Measurements from ENCODE around the gene GGPS1. TPM values are rescaled to one million over a fixed set of nuclear protein-coding genes. Genes with fewer than 3 reads are reported as not detected.

The GGPS1 gene
- total RNA-seq, 1 donor from 2014 or later = 39.1 TPM

GRCh38 chr1:235297579-235297978, 30.8 kb upstream of the GGPS1 start:
- FAIRE-seq (no peak), DNase-seq (ENCODE audit: low read depth) (peak; percentile 66)
- Mint-ChIP-seq H3K4me3 (ENCODE audit: unreplicated experiment) (no peak overlapping the region), H3K9me3 (ENCODE audit: unreplicated experiment) (peaks cover 3% of the 10 kb centered on the region), H3K27me3 (ENCODE audit: low read depth, unreplicated experiment) (no peaks in the 10 kb centered on the region), H3K4me1 (ENCODE audit: low read depth, unreplicated experiment) (peaks cover 22% of the 10 kb centered on the region), H3K27ac (ENCODE audit: unreplicated experiment) (peak overlapping the region; percentile 30), H3K36me3 (ENCODE audit: low read depth, unreplicated experiment) (peaks cover 4% of the 10 kb centered on the region)
- Histone ChIP-seq H3K9me3 (ENCODE audit: insufficient read depth, low read depth, low read length) (no peaks in the 10 kb centered on the region), H3K4me1 (ENCODE audit: insufficient read depth, low read length) (peaks cover 3% of the 10 kb centered on the region), H3K27ac (ENCODE audit: low read depth, low read length) (no peak overlapping the region), H2AFZ (ENCODE audit: low read depth, low read length) (no peak overlapping the region), H3K4me2 (ENCODE audit: low read length) (no peak overlapping the region), H3K79me2 (ENCODE audit: insufficient read depth, low read length) (peaks cover 96% of the 10 kb centered on the region), H3K27me3 (ENCODE audit: insufficient read depth, low read length) (no peaks in the 10 kb centered on the region), H3K4me3 (ENCODE audit: insufficient read depth, low read depth, low read length) (no peak overlapping the region), H3K36me3 (ENCODE audit: insufficient read depth, low read length) (no peaks in the 10 kb centered on the region), H4K20me1 (ENCODE audit: insufficient read depth, low read length) (peaks cover 87% of the 10 kb centered on the region), H3K9ac (ENCODE audit: low read length) (no peak overlapping the region)
- TF ChIP-seq, protein P1, sequence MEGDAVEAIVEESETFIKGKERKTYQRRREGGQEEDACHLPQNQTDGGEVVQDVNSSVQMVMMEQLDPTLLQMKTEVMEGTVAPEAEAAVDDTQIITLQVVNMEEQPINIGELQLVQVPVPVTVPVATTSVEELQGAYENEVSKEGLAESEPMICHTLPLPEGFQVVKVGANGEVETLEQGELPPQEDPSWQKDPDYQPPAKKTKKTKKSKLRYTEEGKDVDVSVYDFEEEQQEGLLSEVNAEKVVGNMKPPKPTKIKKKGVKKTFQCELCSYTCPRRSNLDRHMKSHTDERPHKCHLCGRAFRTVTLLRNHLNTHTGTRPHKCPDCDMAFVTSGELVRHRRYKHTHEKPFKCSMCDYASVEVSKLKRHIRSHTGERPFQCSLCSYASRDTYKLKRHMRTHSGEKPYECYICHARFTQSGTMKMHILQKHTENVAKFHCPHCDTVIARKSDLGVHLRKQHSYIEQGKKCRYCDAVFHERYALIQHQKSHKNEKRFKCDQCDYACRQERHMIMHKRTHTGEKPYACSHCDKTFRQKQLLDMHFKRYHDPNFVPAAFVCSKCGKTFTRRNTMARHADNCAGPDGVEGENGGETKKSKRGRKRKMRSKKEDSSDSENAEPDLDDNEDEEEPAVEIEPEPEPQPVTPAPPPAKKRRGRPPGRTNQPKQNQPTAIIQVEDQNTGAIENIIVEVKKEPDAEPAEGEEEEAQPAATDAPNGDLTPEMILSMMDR (IDR thresholded peaks at IDR 0.05; ENCODE audit: insufficient read depth, low read depth, low read length) = no peak
- TF ChIP-seq EZH2 (IDR thresholded peaks at IDR 0.05; ENCODE audit: insufficient read depth, low read length) = no peak

DNA sequence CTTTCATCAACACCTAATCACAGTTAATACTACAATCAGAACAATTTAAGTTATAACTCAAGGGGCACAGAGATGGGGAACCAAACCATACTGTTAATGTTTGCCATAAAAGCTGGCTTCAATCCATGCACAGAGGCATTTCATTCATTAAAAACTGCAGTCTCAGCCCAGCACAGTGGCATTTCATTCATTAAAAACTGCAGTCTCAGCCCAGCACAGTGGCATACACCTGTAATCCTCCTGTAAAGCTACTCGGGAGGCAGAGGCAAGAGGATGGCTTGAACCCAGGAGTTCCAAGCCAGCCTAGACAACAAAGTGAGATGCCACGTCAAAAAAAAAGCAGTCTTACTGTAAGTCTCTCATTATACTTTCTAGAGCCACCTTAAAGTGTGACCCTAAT, 29.6 kb upstream of the GGPS1 start:
- Histone ChIP-seq H3K27ac (ENCODE audit: low read depth, low read length) (no peak overlapping the region), H3K36me3 (ENCODE audit: insufficient read depth, low read length) (no peaks in the 10 kb centered on the region), H3K9ac (ENCODE audit: low read length) (no peak overlapping the region), H3K27me3 (ENCODE audit: insufficient read depth, low read length) (no peaks in the 10 kb centered on the region), H4K20me1 (ENCODE audit: insufficient read depth, low read length) (peaks cover 87% of the 10 kb centered on the region), H3K9me3 (ENCODE audit: insufficient read depth, low read depth, low read length) (no peaks in the 10 kb centered on the region), H3K4me1 (ENCODE audit: insufficient read depth, low read length) (peaks cover 3% of the 10 kb centered on the region), H3K79me2 (ENCODE audit: insufficient read depth, low read length) (peaks cover 96% of the 10 kb centered on the region), H2AFZ (ENCODE audit: low read depth, low read length) (no peak overlapping the region), H3K4me3 (ENCODE audit: insufficient read depth, low read depth, low read length) (no peak overlapping the region), H3K4me2 (ENCODE audit: low read length) (no peak overlapping the region)
- no peak for FAIRE-seq
- H3K36me3 Mint-ChIP-seq (ENCODE audit: low read depth, unreplicated experiment) = peaks cover 4% of the 10 kb centered on the region
- DNase-seq (ENCODE audit: low read depth) = no peak
- TF ChIP-seq EZH2 (IDR thresholded peaks at IDR 0.05; ENCODE audit: insufficient read depth, low read length) = no peak
- H3K9me3 Mint-ChIP-seq (ENCODE audit: unreplicated experiment) = peaks cover 3% of the 10 kb centered on the region
- peaks cover 17% of the 10 kb centered on the region for H3K4me1 Mint-ChIP-seq (ENCODE audit: low read depth, unreplicated experiment)
- no peaks in the 10 kb centered on the region for H3K27me3 Mint-ChIP-seq (ENCODE audit: low read depth, unreplicated experiment)
- H3K27ac Mint-ChIP-seq (ENCODE audit: unreplicated experiment) = no peak overlapping the region
- no peak overlapping the region for H3K4me3 Mint-ChIP-seq (ENCODE audit: unreplicated experiment)

DNA sequence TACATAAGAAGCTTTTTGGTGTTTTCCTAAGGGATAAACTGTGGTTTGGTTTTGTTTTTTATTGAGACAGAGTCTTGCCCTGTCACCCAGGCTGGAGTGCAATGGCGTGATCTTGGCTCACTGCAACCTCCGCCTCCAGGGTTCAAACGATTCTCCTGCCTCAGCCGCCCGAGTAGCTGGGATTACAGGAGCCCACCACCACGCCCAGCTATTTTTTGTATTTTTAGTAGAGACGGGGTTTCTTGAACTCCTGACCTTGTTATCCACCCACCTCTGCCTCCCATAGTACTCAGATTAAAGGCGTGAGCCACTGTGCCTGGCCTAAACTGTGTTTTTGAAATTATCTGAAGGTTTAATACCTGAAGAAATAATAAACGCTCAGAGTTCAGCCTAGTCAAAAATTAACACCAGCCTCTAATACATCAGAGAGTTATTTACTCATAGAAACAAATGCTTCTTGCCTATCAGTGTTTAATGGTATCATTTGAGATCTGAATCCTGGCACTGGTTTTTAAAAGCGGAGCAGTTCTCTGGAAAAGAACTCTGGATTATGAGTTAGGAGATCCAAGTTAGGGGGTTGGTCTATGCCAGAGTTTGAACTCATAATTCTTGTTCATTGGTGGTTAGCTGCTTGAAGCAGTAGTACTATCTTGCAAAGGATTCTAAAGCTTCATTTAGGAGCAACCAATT, 29.1 kb upstream of the GGPS1 start:
- Mint-ChIP-seq H3K4me1 (ENCODE audit: low read depth, unreplicated experiment) (peaks cover 17% of the 10 kb centered on the region), H3K4me3 (ENCODE audit: unreplicated experiment) (no peak overlapping the region), H3K27ac (ENCODE audit: unreplicated experiment) (no peak overlapping the region), H3K27me3 (ENCODE audit: low read depth, unreplicated experiment) (no peaks in the 10 kb centered on the region), H3K9me3 (ENCODE audit: unreplicated experiment) (peaks cover 3% of the 10 kb centered on the region), H3K36me3 (ENCODE audit: low read depth, unreplicated experiment) (peaks cover 4% of the 10 kb centered on the region)
- peaks cover 3% of the 10 kb centered on the region for H3K4me1 ChIP-seq (ENCODE audit: insufficient read depth, low read length)
- H3K9me3 ChIP-seq (ENCODE audit: insufficient read depth, low read depth, low read length) = no peaks in the 10 kb centered on the region
- H3K4me2 ChIP-seq (ENCODE audit: low read length) = no peak overlapping the region
- H3K4me3 ChIP-seq (ENCODE audit: insufficient read depth, low read depth, low read length) = no peak overlapping the region
- no peak overlapping the region for H3K9ac ChIP-seq (ENCODE audit: low read length)
- peaks cover 90% of the 10 kb centered on the region for H4K20me1 ChIP-seq (ENCODE audit: insufficient read depth, low read length)
- FAIRE-seq = no peak
- H3K27ac ChIP-seq (ENCODE audit: low read depth, low read length) = no peak overlapping the region
- no peak for TF ChIP-seq EZH2 (IDR thresholded peaks at IDR 0.05; ENCODE audit: insufficient read depth, low read length)
- TF ChIP-seq, protein P1 (IDR thresholded peaks at IDR 0.05; ENCODE audit: insufficient read depth, low read depth, low read length) = no peak
- no peaks in the 10 kb centered on the region for H3K36me3 ChIP-seq (ENCODE audit: insufficient read depth, low read length)
- DNase-seq (ENCODE audit: low read depth) = no peak
- no peaks in the 10 kb centered on the region for H3K27me3 ChIP-seq (ENCODE audit: insufficient read depth, low read length)
- H3K79me2 ChIP-seq (ENCODE audit: insufficient read depth, low read length) = peaks cover 97% of the 10 kb centered on the region
- no peak overlapping the region for H2AFZ ChIP-seq (ENCODE audit: low read depth, low read length)

Measured in astrocyte (in vitro differentiated cells and primary cell).